HFFc6 (cell line): ENCODE measurements around the gene PTGES3. TPM values are rescaled to one million over a fixed set of nuclear protein-coding genes. Genes with fewer than 3 reads are reported as not detected.
A peak's percentile ranks its signal among the peaks of the same experiment; 100 is the strongest.

ENCODE experiments used
- DNase-seq: peaks from one replicate; pipeline ENCODE4 v3.0.0-alpha.2; 2018
- H3K27ac Mint-ChIP-seq: 2 replicates; pipeline ENCODE4 v1.8.0; 2020; ENCODE audit warnings: mild to moderate bottlenecking, mixed read lengths
- H3K27me3 Mint-ChIP-seq: 2 replicates; pipeline ENCODE4 v1.8.0; 2021; ENCODE audit warnings: mild to moderate bottlenecking, moderate library complexity, mixed read lengths; ENCODE audit not compliant: insufficient read depth
- H3K36me3 Mint-ChIP-seq: 2 replicates; pipeline ENCODE4 v1.8.0; 2021; ENCODE audit warnings: low read depth, mixed read lengths
- H3K4me1 Mint-ChIP-seq: 2 replicates; pipeline ENCODE4 v1.8.0; 2020; ENCODE audit warnings: low read depth, mixed read lengths
- H3K4me3 Mint-ChIP-seq: 2 replicates; pipeline ENCODE4 v1.8.0; 2020; ENCODE audit warnings: mild to moderate bottlenecking, moderate library complexity, mixed read lengths
- H3K9me3 Mint-ChIP-seq: 2 replicates; pipeline ENCODE4 v1.8.0; 2020; ENCODE audit warnings: mild to moderate bottlenecking, mixed read lengths
- total RNA-seq, 6 experiments: library from RNA; stranded (reverse); fragmentation: NEBNext Ultra II Directional; extraction: Animal tissue kit (Norgen Biotek cat#: 25700); gene quantifications; 2 replicates in 1 of 6; 3 replicates in 5 of 6; pipeline ENCODE4 v1.2.3, GENCODE V29; 2021
- TF ChIP-seq, protein P1 (sequence below): fragments of 200-600 bp; sonication (generic); IDR thresholded peaks from 2 replicates; pipeline ENCODE4 v1.5.0; 2021; ENCODE audit warnings: antibody characterized with exemption, mild to moderate bottlenecking

The PTGES3 gene
- total RNA-seq, 6 experiments from 2014 or later, result 177 to 229 (median 216) TPM

- DNase-seq, result peak; percentile 100
- Mint-ChIP-seq H3K36me3 (peaks cover 38% of the 10 kb centered on the region), H3K9me3 (no peaks in the 10 kb centered on the region), H3K27me3 (peaks cover 1% of the 10 kb centered on the region), H3K27ac (peak within 1 kb of the TSS; percentile 98), H3K4me1 (peaks cover 25% of the 10 kb centered on the region), H3K4me3 (peak within 1 kb of the TSS; percentile 98)
- TF ChIP-seq, protein P1, sequence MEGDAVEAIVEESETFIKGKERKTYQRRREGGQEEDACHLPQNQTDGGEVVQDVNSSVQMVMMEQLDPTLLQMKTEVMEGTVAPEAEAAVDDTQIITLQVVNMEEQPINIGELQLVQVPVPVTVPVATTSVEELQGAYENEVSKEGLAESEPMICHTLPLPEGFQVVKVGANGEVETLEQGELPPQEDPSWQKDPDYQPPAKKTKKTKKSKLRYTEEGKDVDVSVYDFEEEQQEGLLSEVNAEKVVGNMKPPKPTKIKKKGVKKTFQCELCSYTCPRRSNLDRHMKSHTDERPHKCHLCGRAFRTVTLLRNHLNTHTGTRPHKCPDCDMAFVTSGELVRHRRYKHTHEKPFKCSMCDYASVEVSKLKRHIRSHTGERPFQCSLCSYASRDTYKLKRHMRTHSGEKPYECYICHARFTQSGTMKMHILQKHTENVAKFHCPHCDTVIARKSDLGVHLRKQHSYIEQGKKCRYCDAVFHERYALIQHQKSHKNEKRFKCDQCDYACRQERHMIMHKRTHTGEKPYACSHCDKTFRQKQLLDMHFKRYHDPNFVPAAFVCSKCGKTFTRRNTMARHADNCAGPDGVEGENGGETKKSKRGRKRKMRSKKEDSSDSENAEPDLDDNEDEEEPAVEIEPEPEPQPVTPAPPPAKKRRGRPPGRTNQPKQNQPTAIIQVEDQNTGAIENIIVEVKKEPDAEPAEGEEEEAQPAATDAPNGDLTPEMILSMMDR, result no peak; the same call in 1 of the 2 replicates
Observed at GRCh38 chr12:56645717-56646446, 42.2 kb downstream of the PTGES3 start, which contains the start of gene ATP5F1B. Gene ATP5F1B (minus strand): TSS chr12:56645984. CDS start chr12:56645963, 21 bp downstream.

DNA sequence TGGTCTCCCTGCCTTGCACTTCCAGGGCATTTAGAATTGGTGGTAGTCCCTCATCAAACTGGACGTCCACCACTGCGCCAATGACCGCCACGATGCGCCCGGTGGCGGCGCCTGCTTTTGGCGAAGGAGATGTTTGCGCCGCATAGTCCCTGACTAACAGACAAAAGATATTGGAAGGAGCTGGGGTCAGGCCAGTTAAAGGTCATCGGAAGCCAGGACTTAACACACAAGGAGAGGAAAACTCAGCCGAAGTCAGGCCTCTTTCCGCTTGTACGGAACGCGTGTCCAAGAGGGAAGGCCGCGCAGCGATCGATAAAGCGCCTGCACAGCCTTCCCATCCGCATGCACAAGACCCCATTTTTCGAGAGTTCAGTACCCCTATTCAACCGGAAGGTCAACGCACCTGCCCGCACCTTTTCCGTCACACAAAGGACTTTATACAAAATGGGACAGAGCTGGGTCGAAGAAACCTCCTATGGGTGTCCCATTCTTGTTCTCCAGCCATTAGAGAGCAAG is 42.8 kb downstream of the PTGES3 start:
- DNase-seq, result no peak
- Mint-ChIP-seq H3K36me3 (peaks cover 42% of the 10 kb centered on the region), H3K4me3 (peak overlapping the region; percentile 98), H3K27me3 (peaks cover 1% of the 10 kb centered on the region), H3K9me3 (no peaks in the 10 kb centered on the region), H3K4me1 (peaks cover 25% of the 10 kb centered on the region), H3K27ac (peak overlapping the region; percentile 98)
- TF ChIP-seq, protein P1, result no peak; the same call in 1 of the 2 replicates

- Mint-ChIP-seq H3K4me3 (peak overlapping the region; percentile 98), H3K9me3 (no peaks in the 10 kb centered on the region), H3K4me1 (peaks cover 25% of the 10 kb centered on the region), H3K27me3 (peaks cover 1% of the 10 kb centered on the region), H3K36me3 (peaks cover 48% of the 10 kb centered on the region), H3K27ac (peak overlapping the region; percentile 98)
- DNase-seq, result no peak
- TF ChIP-seq, protein P1, result no peak
Observed at GRCh38 chr12:56644654-56645053, 43.4 kb downstream of the PTGES3 start.

- Mint-ChIP-seq H3K9me3 (no peaks in the 10 kb centered on the region), H3K27ac (no peak overlapping the region), H3K27me3 (peaks cover 1% of the 10 kb centered on the region), H3K36me3 (peaks cover 64% of the 10 kb centered on the region), H3K4me1 (peaks cover 41% of the 10 kb centered on the region), H3K4me3 (no peak overlapping the region)
- no peak for DNase-seq
- TF ChIP-seq, protein P1, result no peak
Observed at GRCh38 chr12:56641219-56641618, 46.9 kb downstream of the PTGES3 start.

DNA sequence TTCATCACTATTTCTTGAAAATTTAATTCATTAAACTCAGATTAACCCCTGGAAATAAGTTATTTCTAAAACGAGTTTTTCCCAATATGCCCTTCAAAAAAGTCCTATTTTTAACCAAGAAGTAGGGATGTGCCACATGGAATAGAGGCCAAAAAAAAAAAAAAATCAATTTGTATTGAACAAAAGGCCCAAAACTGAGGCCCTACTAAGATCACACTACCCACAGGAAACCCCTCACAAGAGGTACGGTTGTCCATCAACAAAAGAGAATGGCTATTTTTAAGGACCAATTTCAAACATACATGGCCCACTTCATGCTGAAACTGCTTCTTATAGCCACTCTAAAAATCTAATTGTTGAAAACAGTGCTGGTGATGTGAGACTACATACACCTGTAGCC is 50.5 kb downstream of the PTGES3 start:
- no peak overlapping the region for H3K4me3 Mint-ChIP-seq
- peaks cover 2% of the 10 kb centered on the region for H3K27me3 Mint-ChIP-seq
- TF ChIP-seq, protein P1, result no peak
- H3K4me1 Mint-ChIP-seq, result peaks cover 41% of the 10 kb centered on the region
- H3K9me3 Mint-ChIP-seq, result no peaks in the 10 kb centered on the region
- H3K36me3 Mint-ChIP-seq, result peaks cover 38% of the 10 kb centered on the region
- H3K27ac Mint-ChIP-seq, result peak overlapping the region; percentile 97
- no peak for DNase-seq
